Choroid plexus epithelial cell (primary cell): ENCODE results near the gene CYP1B1.
A peak's percentile ranks its signal among the peaks of the same experiment; 100 is the strongest.

Source experiments
- DNase-seq: peaks from one replicate; pipeline ENCODE4 v3.0.0-alpha.2; 2010; ENCODE audit warnings: low read depth
- H3K4me3 ChIP-seq: 2 replicates; pipeline ENCODE4 v1.5.1; 2011; ENCODE audit warnings: low read depth, mild to moderate bottlenecking, control low read depth, low read length, moderate library complexity
- TF ChIP-seq, protein P1 (sequence below): conservative IDR thresholded peaks from 2 replicates; pipeline ENCODE4 v1.5.1; 2011; ENCODE audit warnings: low read depth, mild to moderate bottlenecking, control low read depth, inconsistent platforms, low read length, moderate library complexity

CYP1B1 gene

DNA sequence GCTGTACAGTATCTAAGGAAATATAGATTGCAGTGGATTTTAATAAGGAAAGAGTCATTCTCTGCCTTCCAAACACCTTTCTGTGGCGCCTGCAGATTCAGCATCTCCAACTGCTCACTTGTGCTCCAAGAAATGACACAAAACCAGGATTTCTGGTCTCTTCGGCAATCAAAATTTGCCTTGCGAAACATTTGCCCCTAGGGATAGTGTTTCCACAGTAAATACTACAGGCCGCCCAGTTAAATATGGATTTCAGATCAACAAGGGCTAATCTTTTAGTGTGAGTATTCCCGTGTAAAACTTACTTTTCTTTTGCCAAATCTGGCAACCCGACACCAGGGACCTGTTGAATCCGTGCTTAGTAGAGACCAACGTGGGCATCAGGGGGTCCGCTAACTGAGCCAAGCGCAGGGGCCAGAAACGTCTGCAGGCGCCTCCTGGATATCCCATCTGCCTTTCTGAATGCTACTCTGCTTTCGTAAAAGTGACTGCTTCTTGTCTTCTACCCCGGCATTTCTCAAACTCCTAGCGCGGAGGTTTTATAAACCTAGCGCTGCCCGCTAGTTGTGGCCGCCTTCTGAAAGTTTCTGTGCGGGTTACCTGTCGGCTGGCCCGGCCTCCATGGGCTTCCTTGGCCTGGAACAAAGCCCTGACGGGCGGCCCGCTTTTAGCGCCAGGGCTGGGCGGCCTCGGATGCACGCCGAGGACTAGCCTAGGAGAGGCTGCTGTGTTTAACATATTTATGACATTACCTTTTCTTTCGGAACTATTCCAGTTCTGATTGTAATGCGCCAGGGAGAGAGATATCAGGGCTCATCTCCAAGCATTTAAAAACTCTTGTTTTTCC is 2.5 kb downstream of the CYP1B1 start:
- TF ChIP-seq, protein P1, sequence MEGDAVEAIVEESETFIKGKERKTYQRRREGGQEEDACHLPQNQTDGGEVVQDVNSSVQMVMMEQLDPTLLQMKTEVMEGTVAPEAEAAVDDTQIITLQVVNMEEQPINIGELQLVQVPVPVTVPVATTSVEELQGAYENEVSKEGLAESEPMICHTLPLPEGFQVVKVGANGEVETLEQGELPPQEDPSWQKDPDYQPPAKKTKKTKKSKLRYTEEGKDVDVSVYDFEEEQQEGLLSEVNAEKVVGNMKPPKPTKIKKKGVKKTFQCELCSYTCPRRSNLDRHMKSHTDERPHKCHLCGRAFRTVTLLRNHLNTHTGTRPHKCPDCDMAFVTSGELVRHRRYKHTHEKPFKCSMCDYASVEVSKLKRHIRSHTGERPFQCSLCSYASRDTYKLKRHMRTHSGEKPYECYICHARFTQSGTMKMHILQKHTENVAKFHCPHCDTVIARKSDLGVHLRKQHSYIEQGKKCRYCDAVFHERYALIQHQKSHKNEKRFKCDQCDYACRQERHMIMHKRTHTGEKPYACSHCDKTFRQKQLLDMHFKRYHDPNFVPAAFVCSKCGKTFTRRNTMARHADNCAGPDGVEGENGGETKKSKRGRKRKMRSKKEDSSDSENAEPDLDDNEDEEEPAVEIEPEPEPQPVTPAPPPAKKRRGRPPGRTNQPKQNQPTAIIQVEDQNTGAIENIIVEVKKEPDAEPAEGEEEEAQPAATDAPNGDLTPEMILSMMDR: no peak
- H3K4me3 ChIP-seq: peak overlapping the region; percentile 83
- DNase-seq: no peak

DNA sequence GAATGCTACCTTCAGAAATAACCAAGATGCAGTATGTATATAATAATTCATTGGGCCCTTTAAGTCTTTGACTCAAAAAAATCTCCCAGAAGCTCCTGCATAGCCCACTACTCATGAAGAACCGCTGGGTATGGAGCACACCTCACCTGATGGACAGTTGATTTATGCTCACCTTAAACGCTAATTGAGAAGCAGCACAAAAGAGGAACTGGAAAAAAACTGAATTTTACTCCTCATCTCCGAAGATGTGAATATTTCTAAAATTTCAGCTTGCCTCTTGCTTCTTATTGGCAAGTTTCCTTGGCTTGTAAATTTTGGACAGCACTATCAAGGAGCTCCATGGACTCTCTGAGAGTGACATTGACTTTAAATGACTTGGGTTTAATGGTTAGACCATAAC is 5.5 kb downstream of the CYP1B1 start:
- peak overlapping the region; percentile 83 for H3K4me3 ChIP-seq
- TF ChIP-seq, protein P1: no peak
- no peak for DNase-seq

DNA sequence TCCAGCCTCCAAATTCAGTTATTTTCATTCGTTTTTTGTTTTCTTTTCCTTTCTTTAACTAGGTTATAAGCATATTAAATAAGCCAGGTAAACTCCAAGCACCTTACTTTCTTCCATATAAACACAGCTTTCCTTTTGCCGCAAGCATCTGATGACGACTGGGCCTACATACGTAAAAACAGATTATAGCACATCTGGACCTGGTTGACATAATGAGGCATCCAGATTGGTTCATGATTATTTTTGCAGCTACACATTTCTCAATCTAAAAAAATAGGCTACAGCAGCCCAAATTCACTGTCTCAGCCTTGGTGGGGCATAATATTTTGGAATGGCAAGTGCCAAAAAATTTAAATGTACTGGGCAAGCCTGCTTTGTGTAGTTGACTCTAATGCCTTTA is 7.7 kb downstream of the CYP1B1 start:
- TF ChIP-seq, protein P1: no peak
- peak overlapping the region; percentile 83 for H3K4me3 ChIP-seq
- DNase-seq: no peak

DNA sequence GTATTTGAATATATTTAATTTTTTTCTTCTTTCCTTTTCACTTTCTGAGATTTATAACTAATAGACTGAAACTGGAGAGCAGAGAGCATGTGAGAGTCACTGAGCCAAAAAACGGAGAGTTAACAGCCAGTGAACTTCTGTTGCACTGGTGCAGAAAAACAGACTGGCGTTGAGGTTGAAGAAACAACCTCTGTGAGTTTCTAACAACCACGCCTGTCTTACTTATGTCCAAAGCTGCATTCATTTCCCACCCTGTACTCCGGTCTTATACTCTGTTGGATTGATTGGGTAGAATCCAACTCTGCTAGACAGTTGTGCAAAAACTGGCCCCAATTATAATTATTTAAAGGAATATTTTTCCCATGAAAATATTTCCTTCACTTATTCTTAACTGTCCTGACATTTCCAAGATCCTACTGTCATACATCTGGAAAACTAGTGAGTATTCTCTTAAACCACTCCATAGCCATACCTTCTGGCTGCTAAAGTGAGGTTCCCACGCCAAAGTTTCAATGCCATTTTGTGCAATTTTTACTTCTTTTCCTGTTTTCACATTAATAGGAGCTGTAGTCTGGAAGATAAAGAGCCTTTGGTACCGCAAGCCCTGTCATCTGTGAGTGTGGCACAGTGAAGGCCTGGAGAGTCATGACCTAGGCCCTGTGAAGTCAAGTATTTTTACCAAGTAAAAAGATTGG is 9.4 kb downstream of the CYP1B1 start:
- H3K4me3 ChIP-seq: peak overlapping the region; percentile 83
- peak; percentile 34 for DNase-seq
- TF ChIP-seq, protein P1: no peak

DNA sequence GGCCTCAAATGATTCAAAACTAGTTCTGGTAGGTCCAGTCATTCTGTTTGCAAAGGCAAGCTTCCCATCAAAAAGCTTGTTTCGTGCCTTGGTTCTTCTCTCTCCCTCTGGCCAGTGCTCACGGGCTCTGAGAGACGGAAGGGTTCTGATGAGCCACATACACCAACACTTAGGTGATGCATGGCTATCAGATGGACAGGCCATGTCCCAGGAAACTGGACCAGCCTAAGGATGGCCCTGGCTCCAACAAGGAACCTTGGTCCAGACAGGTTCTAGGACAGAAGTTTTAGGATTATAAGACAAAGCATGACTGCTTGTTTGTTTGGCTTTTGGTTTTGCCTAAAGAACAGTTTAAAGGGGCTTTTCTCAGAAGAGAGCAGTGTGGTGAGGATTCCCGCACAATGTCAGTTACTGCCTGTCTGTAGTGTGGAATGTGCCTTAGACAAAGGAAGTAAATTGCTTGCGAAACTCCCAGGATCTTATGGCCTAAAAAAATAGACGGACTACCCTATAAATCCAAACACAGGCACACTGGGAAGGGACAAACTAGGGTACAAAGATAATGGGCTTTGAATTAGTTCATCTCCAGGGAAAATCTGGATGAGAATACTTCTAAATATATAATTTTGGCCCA is 10.3 kb downstream of the CYP1B1 start:
- H3K4me3 ChIP-seq: no peak overlapping the region
- TF ChIP-seq, protein P1: no peak
- DNase-seq: peak; percentile 59

DNA sequence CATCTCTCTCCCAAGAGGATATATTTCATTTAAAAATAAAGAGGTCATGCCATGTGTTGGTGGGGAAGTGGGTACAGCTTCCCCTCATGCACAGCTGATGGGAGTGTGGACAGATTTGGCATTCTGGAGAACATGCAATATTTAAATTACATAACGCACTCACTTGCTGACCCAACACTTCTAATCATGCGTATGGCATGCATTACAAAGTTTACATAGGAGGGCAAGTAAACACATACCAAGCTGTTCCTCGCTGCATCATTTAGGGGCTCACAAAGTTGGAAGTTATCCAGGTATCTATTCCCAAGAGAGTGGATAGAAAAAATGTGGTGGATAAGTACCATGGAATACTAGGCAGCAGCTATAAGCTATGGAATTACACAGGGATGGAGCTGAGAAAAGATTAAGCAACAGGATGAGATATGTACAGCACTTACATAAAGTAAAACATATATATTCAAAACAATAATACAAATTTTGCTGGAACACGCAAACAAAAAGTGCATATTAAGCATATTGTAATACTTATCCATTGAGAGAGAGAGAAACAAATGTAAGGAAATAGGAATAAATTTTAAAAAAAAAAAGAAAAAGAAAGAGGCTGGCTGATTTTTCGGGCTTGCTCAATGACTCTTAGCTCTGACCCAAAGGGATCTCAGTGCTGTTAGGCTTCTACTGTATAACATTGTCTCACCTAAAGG is 11.0 kb downstream of the CYP1B1 start:
- no peak overlapping the region for H3K4me3 ChIP-seq
- DNase-seq: peak; percentile 65
- TF ChIP-seq, protein P1: no peak
